Thyroid gland (tissue), 4 donors: Measurements from ENCODE around the gene IRF7.

Source experiments
- CTCF ChIP-seq, 6 experiments: fragments of 200-600 bp in 3 of 6; fragments of 450-650 bp in 3 of 6; sonication (generic) in 3 of 6; IDR thresholded peaks; one replicate each; pipeline ENCODE4 v1.5.1; 2016 to 2019; ENCODE audit warnings: antibody characterized with exemption in 6 of 6, mild to moderate bottlenecking in 2 of 6, inconsistent platforms in 1 of 6, moderate library complexity in 1 of 6
- POLR2A ChIP-seq, 2 donors: fragments of 450-650 bp; IDR thresholded peaks; one replicate each; pipeline ENCODE4 v1.6.1; 2017; ENCODE audit warnings: antibody characterized with exemption in 2 of 2, mild to moderate bottlenecking in 2 of 2, moderate library complexity in 1 of 2

- no peak for TF ChIP-seq POLR2A (IDR thresholded peaks at IDR 0.05)
- TF ChIP-seq CTCF (IDR thresholded peaks at IDR 0.05): no peak
These were observed 809 bp upstream of the IRF7 start for GRCh38 chr11:616320-617198.
